HepG2 (cell line): ENCODE measurements around the gene LHPP. TPM values are rescaled to one million over a fixed set of nuclear protein-coding genes. Genes with fewer than 3 reads are reported as not detected.

Experiments used
- ATAC-seq: fragments of 200-7000 bp; cut with Tn5 transposase; 3 replicates; pipeline ENCODE4 v1.9.1; 2020; ENCODE audit warnings: mild to moderate bottlenecking, moderate library complexity
- BruUV-seq: library from RNA; stranded (reverse); fragments of 400-500 nt; replicated peaks from 2 replicates; lab custom pipeline; 2021; lab: Mats Ljungman, UMichigan
- CTCF ChIA-PET: fragments of 300-600 bp; formaldehyde crosslinking; extraction: SDS; loops from one replicate; lab custom pipeline; 2021; ENCODE audit warnings: low total read pairs, inconsistent platforms, low intra/inter-chr PET ratio; lab: Yijun Ruan, JAX
- POLR2A ChIA-PET: fragments of 350-600 bp; sonication (Branson Sonifier 250); formaldehyde crosslinking; loops from one replicate; lab custom pipeline; 2020; ENCODE audit warnings: antibody characterized with exemption, inconsistent platforms; lab: Yijun Ruan, JAX
- DNase-seq: peaks from one replicate; pipeline ENCODE4 v3.0.0-alpha.2; 2015; ENCODE audit warnings: low spot score
- FAIRE-seq: peaks from 3 replicates; lab custom pipeline; 2011; peaks lifted over from hg19 to GRCh38; lab: Jason Lieb, UNC
- H2AFZ ChIP-seq: one replicate; pipeline ENCODE4 v1.6.1; 2011; ENCODE audit warnings: low read length, inconsistent platforms
- H3K27ac ChIP-seq: fragments of 300-600 bp; 3 replicates; pipeline ENCODE4 v1.8.0; 2011; ENCODE audit warnings: mixed run types, mild to moderate bottlenecking, mixed read lengths, low read length, inconsistent platforms; ENCODE audit not compliant: insufficient read depth; ENCODE audit errors: extremely low read length
- H3K27me3 ChIP-seq, 2 experiments: fragments of 200-600 bp in 1 of 2; 2 replicates in 1 of 2; 3 replicates in 1 of 2; pipeline versions ENCODE4 v1.6.0 to v1.8.0; 2011; ENCODE audit warnings: low read length in 2 of 2, mild to moderate bottlenecking in 2 of 2, moderate library complexity in 2 of 2, inconsistent platforms in 1 of 2; ENCODE audit not compliant: insufficient read depth in 2 of 2, control insufficient read depth in 1 of 2
- H3K36me3 ChIP-seq, 2 experiments: fragments of 200-600 bp in 1 of 2; replicated peaks in 1 of 2; 2 replicates in 1 of 2; 3 replicates in 1 of 2; pipeline versions ENCODE4 v1.5.1 to v1.8.0; 2011; ENCODE audit warnings: low read length in 2 of 2, inconsistent platforms in 1 of 2; ENCODE audit not compliant: insufficient read depth in 2 of 2, control insufficient read depth in 1 of 2
- H3K4me1 ChIP-seq: 2 replicates; pipeline ENCODE4 v1.5.1; 2012; ENCODE audit warnings: low read length, inconsistent platforms; ENCODE audit not compliant: insufficient read depth
- H3K4me2 ChIP-seq: 2 replicates; pipeline ENCODE4 v1.6.0; 2011; ENCODE audit warnings: low read depth, low read length, inconsistent platforms
- H3K4me3 ChIP-seq, 3 experiments: fragments of 200-600 bp in 1 of 3; sonication (generic), shearing (Covaris generic) in 1 of 3; replicated peaks in 1 of 3; 2 replicates each; pipeline ENCODE4 v1.5.1; 2011 to 2016; ENCODE audit warnings: low read length in 3 of 3, inconsistent platforms in 2 of 3, low read depth in 2 of 3, mild to moderate bottlenecking in 2 of 3, control low read depth in 1 of 3, mixed read lengths in 1 of 3; ENCODE audit not compliant: insufficient read depth in 1 of 3
- H3K79me2 ChIP-seq: one replicate; pipeline ENCODE4 v1.6.1; 2011; ENCODE audit warnings: low read length, inconsistent platforms; ENCODE audit not compliant: insufficient read depth
- H3K9ac ChIP-seq: 2 replicates; pipeline ENCODE4 v1.6.0; 2011; ENCODE audit warnings: mild to moderate bottlenecking, low read depth, low read length, inconsistent platforms; ENCODE audit not compliant: insufficient read depth
- H3K9me3 ChIP-seq: 2 replicates; pipeline ENCODE4 v1.5.1; 2012; ENCODE audit warnings: mild to moderate bottlenecking, low read length
- H4K20me1 ChIP-seq: 2 replicates; pipeline ENCODE4 v1.6.0; 2011; ENCODE audit warnings: inconsistent platforms, mild to moderate bottlenecking, low read length, moderate library complexity; ENCODE audit not compliant: insufficient read depth
- AGO2 ChIP-seq: fragments of 200-400 bp; formaldehyde crosslinking; optimal IDR thresholded peaks from 2 replicates; pipeline ENCODE3; 2017; ENCODE audit warnings: mild to moderate bottlenecking, low read depth, low read length, moderate library complexity
- FOSL1 ChIP-seq: sonication (generic); formaldehyde crosslinking; IDR thresholded peaks from 2 replicates; pipeline ENCODE4 v1.9.0; 2021; ENCODE audit warnings: missing genetic modification reagents, borderline replicate concordance
- RBAK ChIP-seq: sonication (generic); formaldehyde crosslinking; IDR thresholded peaks from 2 replicates; pipeline ENCODE4 v1.5.1; 2020; ENCODE audit warnings: mild to moderate bottlenecking, missing genetic modification reagents
- ZFP36L2 ChIP-seq: sonication (generic); formaldehyde crosslinking; IDR thresholded peaks from 2 replicates; pipeline ENCODE4 v1.4.0; 2020; ENCODE audit warnings: missing genetic modification reagents
- ZNF558 ChIP-seq: sonication (generic); formaldehyde crosslinking; IDR thresholded peaks from 2 replicates; pipeline ENCODE4 v1.9.0; 2022; ENCODE audit warnings: mild to moderate bottlenecking, missing genetic modification reagents, borderline replicate concordance
- whole genome bisulfite sequencing: methylation state at CpG from one replicate; pipeline ENCODE4 v1.1.6; 2017; ENCODE audit warnings: low lambda C conversion rate; 5-methylcytosine and 5-hydroxymethylcytosine counted together
- in situ Hi-C: cut with HindIII; loops from 2 replicates; pipeline ENCODE4 v1.10.0; 2017; ENCODE audit warnings: low pct_unique_long_range_greater_than_20kb; ENCODE audit not compliant: extremely low pct_ligation_motif_present
- intact Hi-C: fragments of 100-400 bp; cut with micrococcal nuclease; formaldehyde crosslinking; loops from one replicate; pipeline ENCODE4 v1.10.0; 2022; ENCODE audit not compliant: unreplicated experiment
- polyA plus RNA-seq, 8 experiments: library from polyadenylated mRNA; depleted of rRNA in 3 of 8; stranded (reverse) in 7 of 8; unstranded in 1 of 8; fragments of >200 nt; fragmentation: Illumina TruSeq in 4 of 8; extraction: Trizol in 4 of 8; gene quantifications; 2 replicates each; pipeline versions ENCODE4 v1.2.1 to v1.2.3, GENCODE V29; 2011 to 2016; ENCODE audit warnings: low read depth in 4 of 8, missing spikeins in 1 of 8, mixed read lengths in 1 of 8; ENCODE audit not compliant: insufficient read depth in 1 of 8
- total RNA-seq, 5 experiments: library from RNA; depleted of rRNA; stranded (reverse); fragments of >200 nt; fragmentation: Illumina TruSeq; extraction: Trizol; gene quantifications; 2 replicates each; pipeline ENCODE4 v1.2.3, GENCODE V29; 2016; ENCODE audit warnings: low read depth in 1 of 5

Gene LHPP
- total and polyA plus RNA-seq, 2 of the 13 experiments (the other 11 are each of a cell fraction or from before 2014, with no cell fraction given) = 5.2 to 13.1 TPM

GRCh38 chr10:124619802-124620490 is 158.3 kb downstream of the LHPP start:
- H4K20me1 ChIP-seq = no peaks in the 10 kb centered on the region
- H3K36me3 ChIP-seq = peaks cover 10 to 17% of the 10 kb centered on the region in 2 experiments; a peak in 4 of 5 replicates
- TF ChIP-seq AGO2 = peak; percentile 17
- no peak for TF ChIP-seq ZFP36L2 (CRISPR knock-in tag)
- no TSS peak for BruUV-seq
- ChIA-PET CTCF (no interaction called here), POLR2A (no interaction called here)
- H3K4me2 ChIP-seq = no peak overlapping the region
- ATAC-seq (no peak), FAIRE-seq (no peak), DNase-seq (no peak)
- no peaks in the 10 kb centered on the region for H3K27me3 ChIP-seq
- no peak overlapping the region for H3K4me3 ChIP-seq
- no peak overlapping the region for H3K9ac ChIP-seq
- no peak overlapping the region for H3K27ac ChIP-seq
- in situ Hi-C loops = no loop called here
- no peaks in the 10 kb centered on the region for H3K79me2 ChIP-seq
- no peaks in the 10 kb centered on the region for H3K4me1 ChIP-seq
- H2AFZ ChIP-seq = no peak overlapping the region
- intact Hi-C loops = no loop called here
- no peaks in the 10 kb centered on the region for H3K9me3 ChIP-seq
- 94% methylated on average over 13 of the region's 26 CpGs for WGBS

GRCh38 chr10:124621637-124622036 is 160.0 kb downstream of the LHPP start:
- Histone ChIP-seq H3K36me3 (peaks cover 10 to 14% of the 10 kb centered on the region in 2 experiments; a peak in 4 of 5 replicates), H3K27ac (no peak overlapping the region), H3K9me3 (no peaks in the 10 kb centered on the region), H4K20me1 (no peaks in the 10 kb centered on the region), H3K9ac (no peak overlapping the region), H3K79me2 (no peaks in the 10 kb centered on the region), H3K4me3 (no peak overlapping the region), H3K27me3 (no peaks in the 10 kb centered on the region), H3K4me2 (no peak overlapping the region), H3K4me1 (no peaks in the 10 kb centered on the region), H2AFZ (no peak overlapping the region)
- CTCF ChIA-PET = no interaction called here
- DNase-seq (no peak), ATAC-seq (no peak), FAIRE-seq (no peak)
- BruUV-seq = no TSS peak
- POLR2A ChIA-PET = no interaction called here
- in situ Hi-C loops (no loop called here), intact Hi-C loops (no loop called here)
- WGBS = 95% methylated on average over 12 of the region's 13 CpGs
- TF ChIP-seq FOSL1 = no peak
- TF ChIP-seq ZNF558 (CRISPR knock-in tag) = no peak
- TF ChIP-seq RBAK (CRISPR knock-in tag) = no peak
